ENCODE results near the gene DHRSX. TPM values are rescaled to one million over a fixed set of nuclear protein-coding genes. Genes with fewer than 3 reads are reported as not detected.

The DHRSX gene
- total and polyA plus RNA-seq, 10 of the 15 experiments (the other 5 are each of a cell fraction or from before 2014, with no cell fraction given) = 1.7 to 39.5 (median 16.5) TPM

DNA sequence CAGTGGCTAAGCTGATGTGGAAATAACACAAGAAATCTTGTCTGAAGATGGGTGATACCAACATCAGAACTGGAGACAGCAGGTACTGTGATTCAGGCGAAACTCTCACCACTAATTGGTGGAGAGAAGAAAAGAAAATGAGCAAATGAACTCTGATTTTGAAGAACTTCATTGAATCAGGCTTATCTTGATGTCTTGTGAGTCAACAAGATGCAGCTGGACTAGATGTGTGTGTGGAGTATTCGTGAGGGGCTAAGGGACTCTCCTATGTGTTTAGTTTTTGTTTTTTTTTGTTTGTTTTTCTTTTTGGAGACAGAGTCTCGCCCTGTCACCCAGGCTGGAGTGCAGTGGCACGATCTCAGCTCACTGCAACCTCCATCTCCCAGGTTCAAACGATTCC lies 131.6 kb downstream of the DHRSX start:
- no peaks in the 10 kb centered on the region for H4K20me1 ChIP-seq (ENCODE audit: control insufficient read depth, insufficient read depth)
- TF ChIP-seq GABPA (IDR thresholded peaks at IDR 0.05; ENCODE audit: low read depth) (no peak), ESRRA (IDR thresholded peaks at IDR 0.05; ENCODE audit: low read length) (no peak), GATAD2B (conservative IDR thresholded peaks at IDR 0.05; ENCODE audit: low read depth) (no peak), YBX1 (IDR thresholded peaks at IDR 0.05) (no peak), MTA2 (IDR thresholded peaks at IDR 0.05; ENCODE audit: low read depth) (no peak), HDAC6 (IDR thresholded peaks at IDR 0.05; ENCODE audit: unreplicated experiment) (no peak), KLF5 (IDR thresholded peaks at IDR 0.05; ENCODE audit: partially characterized antibody) (no peak), DPF2 (IDR thresholded peaks at IDR 0.05) (no peak), REST (IDR thresholded peaks at IDR 0.05; ENCODE audit: low read depth, low read length) (no peak)
- TF ChIP-seq, protein P1, sequence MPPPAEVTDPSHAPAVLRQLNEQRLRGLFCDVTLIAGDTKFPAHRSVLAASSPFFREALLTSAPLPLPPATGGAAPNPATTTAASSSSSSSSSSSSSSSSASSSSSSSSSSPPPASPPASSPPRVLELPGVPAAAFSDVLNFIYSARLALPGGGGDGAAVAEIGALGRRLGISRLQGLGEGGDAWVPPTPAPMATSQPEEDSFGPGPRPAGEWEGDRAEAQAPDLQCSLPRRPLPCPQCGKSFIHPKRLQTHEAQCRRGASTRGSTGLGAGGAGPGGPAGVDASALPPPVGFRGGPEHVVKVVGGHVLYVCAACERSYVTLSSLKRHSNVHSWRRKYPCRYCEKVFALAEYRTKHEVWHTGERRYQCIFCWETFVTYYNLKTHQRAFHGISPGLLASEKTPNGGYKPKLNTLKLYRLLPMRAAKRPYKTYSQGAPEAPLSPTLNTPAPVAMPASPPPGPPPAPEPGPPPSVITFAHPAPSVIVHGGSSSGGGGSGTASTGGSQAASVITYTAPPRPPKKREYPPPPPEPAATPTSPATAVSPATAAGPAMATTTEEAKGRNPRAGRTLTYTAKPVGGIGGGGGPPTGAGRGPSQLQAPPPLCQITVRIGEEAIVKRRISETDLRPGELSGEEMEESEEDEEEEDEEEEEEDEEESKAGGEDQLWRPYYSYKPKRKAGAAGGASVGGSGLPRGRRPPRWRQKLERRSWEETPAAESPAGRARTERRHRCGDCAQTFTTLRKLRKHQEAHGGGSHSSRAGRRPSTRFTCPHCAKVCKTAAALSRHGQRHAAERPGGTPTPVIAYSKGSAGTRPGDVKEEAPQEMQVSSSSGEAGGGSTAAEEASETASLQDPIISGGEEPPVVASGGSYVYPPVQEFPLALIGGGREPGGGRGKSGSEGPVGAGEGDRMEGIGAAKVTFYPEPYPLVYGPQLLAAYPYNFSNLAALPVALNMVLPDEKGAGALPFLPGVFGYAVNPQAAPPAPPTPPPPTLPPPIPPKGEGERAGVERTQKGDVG (CRISPR knock-in tag; IDR thresholded peaks at IDR 0.05) = no peak
- H3K9me3 ChIP-seq (replicated peaks; ENCODE audit: control insufficient read depth, insufficient read depth, low read length) = no peaks in the 10 kb centered on the region; the same call in 2 of the 3 replicates
- no peaks in the 10 kb centered on the region; a peak in 1 of 4 replicates for H3K36me3 ChIP-seq (ENCODE audit: control insufficient read depth in 2 of 2, insufficient read depth in 2 of 2, low read length in 1 of 2)
- WGBS (ENCODE audit: insufficient coverage, insufficient replicate concordance, low lambda C conversion rate, missing lambda C conversion rate) = 76% methylated on average over 5 of the region's 5 CpGs
- intact Hi-C loops (cut with micrococcal nuclease; ENCODE audit: unreplicated experiment) (no loop called here), in situ Hi-C loops (cut with MboI) (no loop called here)
- ChIA-PET RAD21 (ENCODE audit: unreplicated experiment) (no interaction called here), POLR2A (no interaction called here), SMC1A (ENCODE audit: uncharacterized antibody, unreplicated experiment) (no interaction called here), CTCF (no interaction called here)
- no TSS peak for BruUV-seq (replicated peaks)
- H2AFZ ChIP-seq (ENCODE audit: control insufficient read depth, low read depth, low read length) = no peak overlapping the region
- H3K27ac ChIP-seq (ENCODE audit: control insufficient read depth, insufficient read depth) = no peak overlapping the region
- DNase-seq (ENCODE audit: low read depth, low spot score) = no peak
- no peaks in the 10 kb centered on the region for H3K27me3 ChIP-seq (replicated peaks in 1 of 2; ENCODE audit: control insufficient read depth in 2 of 2, insufficient read depth in 2 of 2, low read length in 1 of 2)
- no peaks in the 10 kb centered on the region for H3K79me2 ChIP-seq (ENCODE audit: control insufficient read depth, insufficient read depth, low read length)
- no peak overlapping the region for H3K4me2 ChIP-seq (ENCODE audit: control insufficient read depth, insufficient read depth)
- ATAC-seq = no peak
- H3K4me3 ChIP-seq = no peak overlapping the region
- no peaks in the 10 kb centered on the region for H3K4me1 ChIP-seq (ENCODE audit: control insufficient read depth, insufficient read depth, low read length)
- no peak for FAIRE-seq
- no peak overlapping the region for H3K9ac ChIP-seq (ENCODE audit: control insufficient read depth, insufficient read depth, low read length)
